ENCODE data around the gene TET1. TPM values are rescaled to one million over a fixed set of nuclear protein-coding genes. Genes with fewer than 3 reads are reported as not detected.
"Not testable (repeated sequence)": the region's sequence is repeated elsewhere in the genome, so short reads cannot be mapped to it uniquely, and the experiment has no call there.

The TET1 gene
- total and polyA plus RNA-seq, 2 of the 13 experiments (the other 11 are each of a cell fraction or from before 2014, with no cell fraction given) = 6.9 to 7.3 TPM

- FAIRE-seq; BruUV-seq (replicated peaks); intact Hi-C loops (cut with micrococcal nuclease; ENCODE audit: unreplicated experiment); H3K4me3 ChIP-seq (replicated peaks in 1 of 3; ENCODE audit: insufficient read depth in 1 of 3, low read depth in 2 of 3, low read length in 3 of 3); POLR2A ChIA-PET; H4K20me1 ChIP-seq (ENCODE audit: insufficient read depth, low read length); DNase-seq (ENCODE audit: low spot score); in situ Hi-C loops (cut with HindIII; ENCODE audit: extremely low pct_ligation_motif_present, low pct_unique_long_range_greater_than_20kb); H3K27me3 ChIP-seq (ENCODE audit: control insufficient read depth in 1 of 2, insufficient read depth in 2 of 2, low read length in 2 of 2); H3K9ac ChIP-seq (ENCODE audit: insufficient read depth, low read depth, low read length); CTCF ChIA-PET (ENCODE audit: low intra/inter-chr PET ratio, low total read pairs); H3K9me3 ChIP-seq (ENCODE audit: low read length); H3K4me2 ChIP-seq (ENCODE audit: low read depth, low read length); H3K27ac ChIP-seq (ENCODE audit: extremely low read length, insufficient read depth, low read length); H2AFZ ChIP-seq (ENCODE audit: low read length); ATAC-seq: not testable (repeated sequence)
- Histone ChIP-seq H3K36me3 (replicated peaks in 1 of 2; ENCODE audit: control insufficient read depth in 1 of 2, insufficient read depth in 2 of 2, low read length in 2 of 2) (peaks cover 17 to 70% of the 10 kb centered on the region in 2 experiments), H3K79me2 (ENCODE audit: insufficient read depth, low read length) (peaks cover 10% of the 10 kb centered on the region), H3K4me1 (ENCODE audit: insufficient read depth, low read length) (peaks cover 24% of the 10 kb centered on the region)
- WGBS (ENCODE audit: low lambda C conversion rate) = 93% methylated on average over 6 of the region's 7 CpGs
Observed at GRCh38 chr10:68735739-68736138, 175.6 kb downstream of the TET1 start.

GRCh38 chr10:68740676-68741075, 180.5 kb downstream of the TET1 start:
- H4K20me1 ChIP-seq (ENCODE audit: insufficient read depth, low read length); H2AFZ ChIP-seq (ENCODE audit: low read length); BruUV-seq (replicated peaks); DNase-seq (ENCODE audit: low spot score); POLR2A ChIA-PET; intact Hi-C loops (cut with micrococcal nuclease; ENCODE audit: unreplicated experiment); H3K9ac ChIP-seq (ENCODE audit: insufficient read depth, low read depth, low read length); H3K79me2 ChIP-seq (ENCODE audit: insufficient read depth, low read length); in situ Hi-C loops (cut with HindIII; ENCODE audit: extremely low pct_ligation_motif_present, low pct_unique_long_range_greater_than_20kb); FAIRE-seq; H3K27ac ChIP-seq (ENCODE audit: extremely low read length, insufficient read depth, low read length); H3K27me3 ChIP-seq (ENCODE audit: control insufficient read depth in 1 of 2, insufficient read depth in 2 of 2, low read length in 2 of 2); ATAC-seq; H3K4me2 ChIP-seq (ENCODE audit: low read depth, low read length); CTCF ChIA-PET (ENCODE audit: low intra/inter-chr PET ratio, low total read pairs); H3K4me3 ChIP-seq (replicated peaks in 1 of 3; ENCODE audit: insufficient read depth in 1 of 3, low read depth in 2 of 3, low read length in 3 of 3); H3K9me3 ChIP-seq (ENCODE audit: low read length); H3K4me1 ChIP-seq (ENCODE audit: insufficient read depth, low read length): not testable (repeated sequence)
- peaks cover 16 to 73% of the 10 kb centered on the region in 2 experiments for H3K36me3 ChIP-seq (replicated peaks in 1 of 2; ENCODE audit: control insufficient read depth in 1 of 2, insufficient read depth in 2 of 2, low read length in 2 of 2)
- WGBS (ENCODE audit: low lambda C conversion rate) = 98% methylated on average over 5 of the region's 5 CpGs

DNA sequence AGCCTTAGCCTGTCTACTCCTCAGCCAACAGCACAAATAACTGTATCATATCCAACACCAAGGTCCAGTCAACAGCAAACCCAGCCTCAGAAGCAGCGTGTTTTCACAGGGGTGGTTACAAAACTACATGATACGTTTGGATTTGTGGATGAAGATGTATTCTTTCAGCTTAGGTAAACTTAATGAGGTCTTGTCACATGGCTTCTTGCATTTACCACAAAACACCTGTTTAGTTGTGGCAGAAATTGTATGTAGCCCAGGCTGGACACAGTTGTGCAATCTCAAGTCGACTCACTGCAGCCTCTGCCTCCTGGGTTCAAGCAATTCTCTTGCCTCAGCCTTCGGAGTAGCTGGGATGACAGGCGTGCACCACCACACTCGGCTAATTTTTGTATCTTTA, 182.3 kb downstream of the TET1 start:
- no peak overlapping the region for H3K9ac ChIP-seq (ENCODE audit: insufficient read depth, low read depth, low read length)
- peaks cover 14 to 64% of the 10 kb centered on the region in 2 experiments for H3K36me3 ChIP-seq (replicated peaks in 1 of 2; ENCODE audit: control insufficient read depth in 1 of 2, insufficient read depth in 2 of 2, low read length in 2 of 2)
- CTCF ChIA-PET (ENCODE audit: low intra/inter-chr PET ratio, low total read pairs) = no interaction called here
- 83% methylated on average over 6 of the region's 6 CpGs for WGBS (ENCODE audit: low lambda C conversion rate)
- no peak overlapping the region for H3K27ac ChIP-seq (ENCODE audit: extremely low read length, insufficient read depth, low read length)
- no peak overlapping the region for H2AFZ ChIP-seq (ENCODE audit: low read length)
- H3K4me2 ChIP-seq (ENCODE audit: low read depth, low read length) = no peak overlapping the region
- POLR2A ChIA-PET = interaction anchor here (0.6 to 0.8 kb wide), 2 partner anchors 11 to 232 kb away, joined by 3 read pairs; no protein-coding TSS in a partner anchor
- no peak for FAIRE-seq
- H4K20me1 ChIP-seq (ENCODE audit: insufficient read depth, low read length) = no peaks in the 10 kb centered on the region
- H3K4me1 ChIP-seq (ENCODE audit: insufficient read depth, low read length) = no peaks in the 10 kb centered on the region
- no peak for DNase-seq (ENCODE audit: low spot score)
- intact Hi-C loops (cut with micrococcal nuclease; ENCODE audit: unreplicated experiment) = no loop called here
- BruUV-seq (replicated peaks) = no TSS peak
- H3K79me2 ChIP-seq (ENCODE audit: insufficient read depth, low read length) = no peaks in the 10 kb centered on the region
- no peaks in the 10 kb centered on the region for H3K27me3 ChIP-seq (ENCODE audit: control insufficient read depth in 1 of 2, insufficient read depth in 2 of 2, low read length in 2 of 2)
- in situ Hi-C loops (cut with HindIII; ENCODE audit: extremely low pct_ligation_motif_present, low pct_unique_long_range_greater_than_20kb) = no loop called here
- no peak for ATAC-seq
- H3K9me3 ChIP-seq (ENCODE audit: low read length) = no peaks in the 10 kb centered on the region
- H3K4me3 ChIP-seq (replicated peaks in 1 of 3; ENCODE audit: insufficient read depth in 1 of 3, low read depth in 2 of 3, low read length in 3 of 3) = no peak overlapping the region
- TF ChIP-seq ZNF605 (CRISPR knock-in tag; IDR thresholded peaks at IDR 0.05) = no peak
- no peak for TF ChIP-seq ELK4 (CRISPR knock-in tag; IDR thresholded peaks at IDR 0.05; ENCODE audit: borderline replicate concordance)
- TF ChIP-seq, protein P1, sequence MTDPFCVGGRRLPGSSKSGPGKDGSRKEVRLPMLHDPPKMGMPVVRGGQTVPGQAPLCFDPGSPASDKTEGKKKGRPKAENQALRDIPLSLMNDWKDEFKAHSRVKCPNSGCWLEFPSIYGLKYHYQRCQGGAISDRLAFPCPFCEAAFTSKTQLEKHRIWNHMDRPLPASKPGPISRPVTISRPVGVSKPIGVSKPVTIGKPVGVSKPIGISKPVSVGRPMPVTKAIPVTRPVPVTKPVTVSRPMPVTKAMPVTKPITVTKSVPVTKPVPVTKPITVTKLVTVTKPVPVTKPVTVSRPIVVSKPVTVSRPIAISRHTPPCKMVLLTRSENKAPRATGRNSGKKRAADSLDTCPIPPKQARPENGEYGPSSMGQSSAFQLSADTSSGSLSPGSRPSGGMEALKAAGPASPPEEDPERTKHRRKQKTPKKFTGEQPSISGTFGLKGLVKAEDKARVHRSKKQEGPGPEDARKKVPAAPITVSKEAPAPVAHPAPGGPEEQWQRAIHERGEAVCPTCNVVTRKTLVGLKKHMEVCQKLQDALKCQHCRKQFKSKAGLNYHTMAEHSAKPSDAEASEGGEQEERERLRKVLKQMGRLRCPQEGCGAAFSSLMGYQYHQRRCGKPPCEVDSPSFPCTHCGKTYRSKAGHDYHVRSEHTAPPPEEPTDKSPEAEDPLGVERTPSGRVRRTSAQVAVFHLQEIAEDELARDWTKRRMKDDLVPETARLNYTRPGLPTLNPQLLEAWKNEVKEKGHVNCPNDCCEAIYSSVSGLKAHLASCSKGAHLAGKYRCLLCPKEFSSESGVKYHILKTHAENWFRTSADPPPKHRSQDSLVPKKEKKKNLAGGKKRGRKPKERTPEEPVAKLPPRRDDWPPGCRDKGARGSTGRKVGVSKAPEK (CRISPR knock-in tag; IDR thresholded peaks at IDR 0.05; ENCODE audit: borderline replicate concordance) = no peak
- TF ChIP-seq FOSL2 (CRISPR knock-in tag; IDR thresholded peaks at IDR 0.05) = no peak
- no peak for TF ChIP-seq POLR2A (IDR thresholded peaks at IDR 0.05; ENCODE audit: insufficient read depth in 1 of 2, low read depth in 2 of 2, low read length in 2 of 2)
- TF ChIP-seq ZNF282 (IDR thresholded peaks at IDR 0.05; ENCODE audit: partially characterized antibody) = no peak
- TF ChIP-seq, protein P2, sequence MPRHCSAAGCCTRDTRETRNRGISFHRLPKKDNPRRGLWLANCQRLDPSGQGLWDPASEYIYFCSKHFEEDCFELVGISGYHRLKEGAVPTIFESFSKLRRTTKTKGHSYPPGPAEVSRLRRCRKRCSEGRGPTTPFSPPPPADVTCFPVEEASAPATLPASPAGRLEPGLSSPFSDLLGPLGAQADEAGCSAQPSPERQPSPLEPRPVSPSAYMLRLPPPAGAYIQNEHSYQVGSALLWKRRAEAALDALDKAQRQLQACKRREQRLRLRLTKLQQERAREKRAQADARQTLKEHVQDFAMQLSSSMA (CRISPR knock-in tag; IDR thresholded peaks at IDR 0.05) = no peak

Measured in HepG2 (cell line).